ENCODE results near the gene BPIFA2.

GRCh38 chr20:33160681-33161080, 7.3 kb upstream of the BPIFA2 start:
- TF ChIP-seq POLR2A (IDR thresholded peaks at IDR 0.05; ENCODE audit: low read length) (no peak), GATA1 (IDR thresholded peaks at IDR 0.05; ENCODE audit: low read depth, low read length) (no peak)

Data from erythroblast (primary cell).